Measurements from ENCODE around the gene SLC9A9. TPM values are rescaled to one million over a fixed set of nuclear protein-coding genes. Genes with fewer than 3 reads are reported as not detected.

The SLC9A9 gene
- total and polyA plus RNA-seq, 9 of the 15 experiments (the other 6 are each of a cell fraction or from before 2014, with no cell fraction given) = 0.03 to 0.13 TPM; not detected in 7

DNA sequence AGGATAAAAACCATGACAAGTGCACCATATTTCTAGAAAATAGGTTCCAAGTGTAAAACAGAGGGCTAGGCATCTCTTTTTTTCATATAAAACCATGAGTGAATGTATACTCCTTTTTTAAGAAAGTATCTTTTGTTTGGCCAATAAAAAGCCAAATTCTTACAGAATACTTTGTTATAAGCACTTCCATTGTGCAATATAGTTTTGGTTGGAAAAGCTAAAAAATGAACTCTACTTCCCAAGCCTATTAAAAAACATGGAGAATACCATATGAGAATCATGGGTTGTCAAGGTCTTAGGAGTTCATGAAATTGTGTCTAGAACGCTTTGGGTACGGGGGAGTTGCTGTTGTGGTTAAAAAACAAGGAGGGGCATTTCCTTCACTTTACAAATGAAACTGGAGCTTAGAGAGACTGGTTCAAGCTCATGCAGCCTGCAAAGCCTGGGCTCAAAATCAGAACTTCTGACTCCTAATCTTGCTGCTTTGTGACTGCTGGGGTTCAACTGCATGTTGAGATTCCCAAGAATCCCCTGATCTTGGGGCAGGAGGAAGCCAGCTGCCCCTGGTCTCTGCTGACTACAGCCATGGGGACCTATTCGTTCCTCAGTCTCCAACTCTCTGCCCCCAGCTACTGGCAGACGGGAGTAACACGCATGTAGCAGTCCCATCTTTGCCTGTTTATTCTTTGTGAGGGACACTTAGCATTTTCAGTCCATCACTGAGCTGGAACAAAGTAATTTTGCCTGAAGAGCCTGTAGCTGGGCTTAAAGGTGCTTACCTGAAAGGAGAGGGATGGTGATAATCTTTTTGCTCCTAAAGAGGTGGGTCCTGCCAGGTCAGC is 499.6 kb downstream of the SLC9A9 start (continued):
- TF ChIP-seq, protein P1, sequence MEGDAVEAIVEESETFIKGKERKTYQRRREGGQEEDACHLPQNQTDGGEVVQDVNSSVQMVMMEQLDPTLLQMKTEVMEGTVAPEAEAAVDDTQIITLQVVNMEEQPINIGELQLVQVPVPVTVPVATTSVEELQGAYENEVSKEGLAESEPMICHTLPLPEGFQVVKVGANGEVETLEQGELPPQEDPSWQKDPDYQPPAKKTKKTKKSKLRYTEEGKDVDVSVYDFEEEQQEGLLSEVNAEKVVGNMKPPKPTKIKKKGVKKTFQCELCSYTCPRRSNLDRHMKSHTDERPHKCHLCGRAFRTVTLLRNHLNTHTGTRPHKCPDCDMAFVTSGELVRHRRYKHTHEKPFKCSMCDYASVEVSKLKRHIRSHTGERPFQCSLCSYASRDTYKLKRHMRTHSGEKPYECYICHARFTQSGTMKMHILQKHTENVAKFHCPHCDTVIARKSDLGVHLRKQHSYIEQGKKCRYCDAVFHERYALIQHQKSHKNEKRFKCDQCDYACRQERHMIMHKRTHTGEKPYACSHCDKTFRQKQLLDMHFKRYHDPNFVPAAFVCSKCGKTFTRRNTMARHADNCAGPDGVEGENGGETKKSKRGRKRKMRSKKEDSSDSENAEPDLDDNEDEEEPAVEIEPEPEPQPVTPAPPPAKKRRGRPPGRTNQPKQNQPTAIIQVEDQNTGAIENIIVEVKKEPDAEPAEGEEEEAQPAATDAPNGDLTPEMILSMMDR (IDR thresholded peaks at IDR 0.05 in 2 of 3, conservative IDR thresholded peaks at IDR 0.05 in 1 of 3; ENCODE audit: insufficient read depth in 2 of 3, low read depth in 1 of 3, low read length in 3 of 3) = peak; percentile 69 to 88 (median 74)
- TF ChIP-seq TEAD1 (CRISPR knock-in tag; IDR thresholded peaks at IDR 0.05) (no peak), MYC (IDR thresholded peaks at IDR 0.05; ENCODE audit: low read depth, low read length) (no peak), MYC (CRISPR knock-in tag; IDR thresholded peaks at IDR 0.05; ENCODE audit: borderline replicate concordance, low read depth) (no peak), SMAD2 (IDR thresholded peaks at IDR 0.05; ENCODE audit: low read depth, low read length) (no peak), TOE1 (IDR thresholded peaks at IDR 0.05; ENCODE audit: borderline replicate concordance) (no peak), TOE1 (CRISPR knock-in tag; IDR thresholded peaks at IDR 0.05; ENCODE audit: borderline replicate concordance, low read depth) (no peak), ZBTB7A (IDR thresholded peaks at IDR 0.05; ENCODE audit: borderline replicate concordance, control insufficient read depth, low read depth, low read length) (no peak), HOXB6 (CRISPR knock-in tag; IDR thresholded peaks at IDR 0.05; ENCODE audit: borderline replicate concordance) (no peak), PML (IDR thresholded peaks at IDR 0.05; ENCODE audit: low read length) (no peak)
- TF ChIP-seq, protein P2, sequence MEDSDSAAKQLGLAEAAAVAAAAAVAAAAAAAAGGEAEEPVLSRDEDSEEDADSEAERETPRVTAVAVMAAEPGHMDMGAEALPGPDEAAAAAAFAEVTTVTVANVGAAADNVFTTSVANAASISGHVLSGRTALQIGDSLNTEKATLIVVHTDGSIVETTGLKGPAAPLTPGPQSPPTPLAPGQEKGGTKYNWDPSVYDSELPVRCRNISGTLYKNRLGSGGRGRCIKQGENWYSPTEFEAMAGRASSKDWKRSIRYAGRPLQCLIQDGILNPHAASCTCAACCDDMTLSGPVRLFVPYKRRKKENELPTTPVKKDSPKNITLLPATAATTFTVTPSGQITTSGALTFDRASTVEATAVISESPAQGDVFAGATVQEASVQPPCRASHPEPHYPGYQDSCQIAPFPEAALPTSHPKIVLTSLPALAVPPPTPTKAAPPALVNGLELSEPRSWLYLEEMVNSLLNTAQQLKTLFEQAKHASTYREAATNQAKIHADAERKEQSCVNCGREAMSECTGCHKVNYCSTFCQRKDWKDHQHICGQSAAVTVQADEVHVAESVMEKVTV (CRISPR knock-in tag; IDR thresholded peaks at IDR 0.05) = no peak
- TF ChIP-seq, protein P3, sequence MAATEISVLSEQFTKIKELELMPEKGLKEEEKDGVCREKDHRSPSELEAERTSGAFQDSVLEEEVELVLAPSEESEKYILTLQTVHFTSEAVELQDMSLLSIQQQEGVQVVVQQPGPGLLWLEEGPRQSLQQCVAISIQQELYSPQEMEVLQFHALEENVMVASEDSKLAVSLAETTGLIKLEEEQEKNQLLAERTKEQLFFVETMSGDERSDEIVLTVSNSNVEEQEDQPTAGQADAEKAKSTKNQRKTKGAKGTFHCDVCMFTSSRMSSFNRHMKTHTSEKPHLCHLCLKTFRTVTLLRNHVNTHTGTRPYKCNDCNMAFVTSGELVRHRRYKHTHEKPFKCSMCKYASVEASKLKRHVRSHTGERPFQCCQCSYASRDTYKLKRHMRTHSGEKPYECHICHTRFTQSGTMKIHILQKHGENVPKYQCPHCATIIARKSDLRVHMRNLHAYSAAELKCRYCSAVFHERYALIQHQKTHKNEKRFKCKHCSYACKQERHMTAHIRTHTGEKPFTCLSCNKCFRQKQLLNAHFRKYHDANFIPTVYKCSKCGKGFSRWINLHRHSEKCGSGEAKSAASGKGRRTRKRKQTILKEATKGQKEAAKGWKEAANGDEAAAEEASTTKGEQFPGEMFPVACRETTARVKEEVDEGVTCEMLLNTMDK (IDR thresholded peaks at IDR 0.05; ENCODE audit: borderline replicate concordance, insufficient read depth, low read depth, low read length, poor library complexity, severe bottlenecking) = no peak
- TF ChIP-seq, protein P4, sequence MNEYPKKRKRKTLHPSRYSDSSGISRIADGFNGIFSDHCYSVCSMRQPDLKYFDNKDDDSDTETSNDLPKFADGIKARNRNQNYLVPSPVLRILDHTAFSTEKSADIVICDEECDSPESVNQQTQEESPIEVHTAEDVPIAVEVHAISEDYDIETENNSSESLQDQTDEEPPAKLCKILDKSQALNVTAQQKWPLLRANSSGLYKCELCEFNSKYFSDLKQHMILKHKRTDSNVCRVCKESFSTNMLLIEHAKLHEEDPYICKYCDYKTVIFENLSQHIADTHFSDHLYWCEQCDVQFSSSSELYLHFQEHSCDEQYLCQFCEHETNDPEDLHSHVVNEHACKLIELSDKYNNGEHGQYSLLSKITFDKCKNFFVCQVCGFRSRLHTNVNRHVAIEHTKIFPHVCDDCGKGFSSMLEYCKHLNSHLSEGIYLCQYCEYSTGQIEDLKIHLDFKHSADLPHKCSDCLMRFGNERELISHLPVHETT (CRISPR knock-in tag; conservative IDR thresholded peaks at IDR 0.05 in 1 of 2, IDR thresholded peaks at IDR 0.05 in 1 of 2) = no peak
- TF ChIP-seq, protein P5, sequence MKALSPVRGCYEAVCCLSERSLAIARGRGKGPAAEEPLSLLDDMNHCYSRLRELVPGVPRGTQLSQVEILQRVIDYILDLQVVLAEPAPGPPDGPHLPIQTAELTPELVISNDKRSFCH (CRISPR knock-in tag; IDR thresholded peaks at IDR 0.05) = no peak
- TF ChIP-seq, protein P5 (tag; IDR thresholded peaks at IDR 0.05) = no peak
